GM19372 (cell line): ENCODE measurements around the gene ECEL1.
"Not testable (repeated sequence)": the region's sequence is repeated elsewhere in the genome, so short reads cannot be mapped to it uniquely, and the experiment has no call there.

Experiments used
- ATAC-seq: cut with Tn5 transposase; IDR thresholded peaks from one replicate; pipeline ENCODE4 v1.9.1; 2021; ENCODE audit warnings: mild to moderate bottlenecking, low read depth, moderate library complexity; ENCODE audit not compliant: unreplicated experiment

Gene ECEL1

DNA sequence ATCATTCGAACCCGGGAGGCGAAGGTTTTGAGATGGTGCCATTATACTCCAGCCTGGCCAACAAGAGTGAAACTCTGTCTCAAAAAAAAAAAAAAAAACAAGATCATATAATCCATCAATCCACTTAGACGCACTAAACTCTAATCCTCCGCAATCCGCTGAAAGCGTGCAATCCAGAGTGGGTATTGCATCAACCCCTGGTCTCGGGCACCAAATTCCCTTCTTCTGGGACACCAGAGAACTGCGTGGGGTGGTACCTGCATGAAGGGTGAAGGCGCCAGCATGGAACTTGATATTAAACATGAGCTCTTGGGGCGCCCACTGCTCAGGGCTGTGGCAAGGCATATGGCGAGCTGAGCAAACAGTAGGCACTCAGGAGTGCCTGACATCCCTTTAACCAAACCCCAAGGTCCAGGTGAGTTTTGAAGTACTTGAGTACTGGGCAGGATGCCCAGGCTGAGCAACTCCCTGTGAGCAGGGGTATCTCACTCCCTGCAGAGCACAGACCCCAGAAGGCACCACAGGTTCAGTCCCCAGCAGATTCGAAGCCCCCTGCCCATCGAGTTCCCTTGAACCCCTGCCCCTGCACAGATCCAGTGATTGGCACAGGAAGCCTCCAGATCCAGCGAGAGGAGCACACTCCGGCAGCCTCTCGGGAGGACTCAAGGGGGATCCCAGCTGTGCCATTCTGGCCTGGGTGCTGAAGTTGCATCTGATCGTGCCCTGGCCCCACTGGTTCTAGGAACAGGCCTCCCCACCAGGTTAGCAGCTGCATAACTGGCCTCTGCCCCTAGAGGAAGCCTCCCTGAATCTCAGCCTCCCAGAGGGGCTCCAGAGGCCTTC lies 23.7 kb downstream of the ECEL1 start:
- ATAC-seq = no peak

DNA sequence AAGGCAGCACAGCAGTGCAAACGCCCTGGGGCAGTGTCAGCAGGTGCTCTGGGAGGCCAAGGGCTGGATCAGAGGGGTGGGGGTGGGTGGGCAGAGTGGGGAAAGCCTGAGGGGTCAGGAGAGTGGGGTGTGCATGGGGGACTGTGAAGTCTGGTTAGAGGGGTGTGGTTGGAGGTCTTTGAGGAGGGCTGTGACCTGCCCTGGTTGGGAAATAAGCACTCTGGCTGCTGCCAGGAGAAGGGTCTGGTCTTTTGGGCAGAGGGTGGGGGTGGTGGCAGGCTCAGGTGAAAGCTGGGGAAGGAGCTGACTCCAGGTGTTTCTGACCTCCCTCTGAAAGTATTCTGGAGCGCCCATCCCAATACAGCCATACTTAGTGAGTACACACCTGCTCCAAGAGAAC lies 27.5 kb downstream of the ECEL1 start:
- no peak for ATAC-seq

GRCh38 chr2:232459419-232460035 lies 28.1 kb downstream of the ECEL1 start:
- no peak for ATAC-seq

DNA sequence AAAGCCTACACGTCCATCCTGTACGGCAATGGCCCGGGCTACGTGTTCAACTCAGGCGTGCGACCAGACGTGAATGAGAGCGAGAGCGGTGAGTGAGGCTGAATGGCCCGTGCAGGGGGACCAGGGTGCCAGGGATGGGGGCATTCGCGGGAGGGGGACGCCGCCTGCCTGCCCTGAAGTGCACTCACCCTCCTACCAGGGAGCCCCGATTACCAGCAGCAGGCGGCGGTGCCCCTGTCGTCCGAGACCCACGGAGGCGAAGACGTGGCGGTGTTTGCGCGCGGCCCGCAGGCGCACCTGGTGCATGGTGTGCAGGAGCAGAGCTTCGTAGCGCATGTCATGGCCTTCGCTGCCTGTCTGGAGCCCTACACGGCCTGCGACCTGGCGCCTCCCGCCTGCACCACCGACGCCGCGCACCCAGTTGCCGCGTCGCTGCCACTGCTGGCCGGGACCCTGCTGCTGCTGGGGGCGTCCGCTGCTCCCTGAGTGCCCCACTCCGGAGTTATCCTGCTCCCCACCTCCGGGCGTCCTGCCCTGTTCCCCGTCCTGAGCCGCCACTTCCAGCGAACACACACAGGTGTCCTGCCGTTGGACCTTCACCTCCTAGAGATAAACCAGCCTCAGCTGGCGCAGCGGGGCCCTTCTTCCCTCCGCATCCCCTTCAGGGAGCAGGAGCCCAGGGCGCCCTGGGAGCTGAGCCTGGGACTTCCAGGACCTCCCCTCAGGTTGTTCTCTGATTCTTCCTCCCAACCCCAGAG lies 28.8 kb downstream of the ECEL1 start:
- no peak for ATAC-seq

DNA sequence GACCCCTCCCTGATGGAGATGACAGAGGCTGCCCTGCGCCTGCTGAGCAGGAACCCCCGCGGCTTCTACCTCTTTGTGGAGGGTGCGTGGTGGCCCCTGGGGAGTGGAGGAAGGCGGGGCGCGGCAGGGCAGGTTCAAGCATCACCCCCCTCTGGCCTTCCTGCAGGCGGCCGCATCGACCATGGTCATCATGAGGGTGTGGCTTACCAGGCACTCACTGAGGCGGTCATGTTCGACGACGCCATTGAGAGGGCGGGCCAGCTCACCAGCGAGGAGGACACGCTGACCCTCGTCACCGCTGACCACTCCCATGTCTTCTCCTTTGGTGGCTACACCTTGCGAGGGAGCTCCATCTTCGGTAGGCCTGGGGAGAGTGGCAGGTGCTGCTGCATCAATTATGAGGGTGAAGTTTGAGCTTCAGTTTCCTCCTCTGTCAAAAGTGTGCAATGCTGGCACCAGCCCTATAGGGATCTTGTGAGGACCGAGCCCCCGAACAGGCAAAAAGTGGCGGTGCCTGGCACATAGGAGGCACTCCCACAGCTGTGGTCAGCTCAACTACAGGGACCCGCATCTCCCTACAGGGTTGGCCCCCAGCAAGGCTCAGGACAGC lies 29.5 kb downstream of the ECEL1 start:
- ATAC-seq = no peak

- ATAC-seq = no peak
Observed at GRCh38 chr2:232457121-232458011, 30.3 kb downstream of the ECEL1 start.

- ATAC-seq = no peak
Observed at GRCh38 chr2:232456296-232457120, 31.1 kb downstream of the ECEL1 start.

GRCh38 chr2:232455426-232456255 lies 32.0 kb downstream of the ECEL1 start, which contains the start of gene ALPI:
Gene ALPI (plus strand): TSS chr2:232456153. CDS start chr2:232456200, 47 bp downstream.
- no peak for ATAC-seq

- no peak for ATAC-seq
Observed at GRCh38 chr2:232454630-232455029, 33.0 kb downstream of the ECEL1 start.

GRCh38 chr2:232451645-232452044 lies 36.0 kb downstream of the ECEL1 start:
- ATAC-seq = not testable (repeated sequence)

DNA sequence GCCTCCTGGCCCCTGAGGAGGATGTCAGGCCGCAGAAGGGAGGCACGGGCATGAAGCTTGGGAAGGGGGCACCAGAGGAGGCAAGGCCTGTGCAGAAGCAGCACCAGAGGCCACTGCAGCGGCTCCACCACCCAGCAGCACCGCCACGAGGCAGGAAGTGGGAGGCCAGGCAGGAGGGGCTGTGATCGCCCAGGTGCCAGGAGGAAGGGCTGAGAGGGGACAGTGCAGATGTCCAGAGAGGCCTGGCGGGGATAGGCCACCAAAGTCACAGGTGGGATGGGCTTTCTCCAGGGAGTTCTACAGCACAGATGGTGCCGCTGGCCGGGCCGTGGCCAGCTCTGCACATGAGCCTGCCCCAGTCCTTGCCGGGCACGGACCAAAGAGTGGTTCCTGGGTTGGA lies 37.7 kb downstream of the ECEL1 start:
- no peak for ATAC-seq

- no peak for ATAC-seq
Observed at GRCh38 chr2:232448304-232448690, 39.3 kb downstream of the ECEL1 start.

- ATAC-seq = no peak
Observed at GRCh38 chr2:232447638-232448303, 39.9 kb downstream of the ECEL1 start.

DNA sequence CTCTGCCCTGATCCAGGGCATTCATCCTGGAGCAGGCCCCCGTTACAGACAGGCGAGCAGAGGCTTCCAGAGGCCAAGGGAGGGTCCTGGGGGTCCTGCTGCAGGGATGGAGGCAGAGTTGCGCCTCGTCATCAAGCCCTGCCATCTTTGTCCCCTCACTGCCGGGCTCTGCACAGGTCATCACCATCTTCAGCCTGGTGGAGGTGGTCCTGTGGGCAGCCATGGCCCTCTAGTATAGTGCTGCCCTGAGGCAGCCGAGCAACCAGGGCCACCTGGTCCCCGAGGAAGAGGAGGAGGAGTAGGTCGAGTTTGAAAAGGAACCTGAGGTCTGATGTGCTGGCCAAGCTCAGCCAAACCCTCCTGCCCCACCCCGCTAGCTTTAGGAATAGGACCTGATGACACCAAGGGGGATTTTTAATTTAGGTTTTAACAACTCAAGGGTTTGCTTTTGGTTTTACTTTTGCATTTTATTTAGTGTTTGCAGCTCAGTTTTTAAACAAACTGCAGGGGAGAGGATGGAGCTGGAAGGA lies 40.5 kb downstream of the ECEL1 start:
- ATAC-seq = no peak

DNA sequence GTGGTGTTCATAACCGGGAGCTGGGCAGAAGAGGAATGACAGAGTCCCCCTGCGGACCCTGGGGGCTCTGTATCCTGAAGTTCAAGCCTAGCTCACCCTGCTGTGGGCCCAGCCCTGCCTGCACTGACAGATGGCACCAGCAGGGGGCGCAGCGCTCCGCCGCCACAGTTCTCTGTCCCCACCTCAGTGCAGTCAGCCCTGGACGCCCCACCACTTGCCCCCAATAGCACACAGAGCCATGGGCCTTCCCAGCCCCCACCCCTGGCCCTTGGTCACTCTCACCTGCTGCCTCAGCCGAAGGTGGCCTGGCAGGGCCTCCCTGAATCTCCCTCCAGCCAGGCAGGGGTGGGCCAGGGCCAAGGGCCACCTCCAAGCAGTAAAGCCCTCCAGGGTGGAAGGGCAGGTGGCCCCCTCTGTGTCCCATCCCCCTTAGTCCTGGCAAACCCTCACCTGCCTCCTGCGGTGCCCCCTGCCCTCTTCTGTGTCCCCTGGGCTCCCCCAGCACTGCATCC lies 41.3 kb downstream of the ECEL1 start:
- not testable (repeated sequence) for ATAC-seq

- ATAC-seq = not testable (repeated sequence)
Observed at GRCh38 chr2:232445149-232445885, 42.3 kb downstream of the ECEL1 start.
